ENCODE measurements around the gene CCDC92. TPM values are rescaled to one million over a fixed set of nuclear protein-coding genes. Genes with fewer than 3 reads are reported as not detected.

The CCDC92 gene
- total RNA-seq, 2 donors from 2014 or later = 2.6 to 13.7 TPM

DNA sequence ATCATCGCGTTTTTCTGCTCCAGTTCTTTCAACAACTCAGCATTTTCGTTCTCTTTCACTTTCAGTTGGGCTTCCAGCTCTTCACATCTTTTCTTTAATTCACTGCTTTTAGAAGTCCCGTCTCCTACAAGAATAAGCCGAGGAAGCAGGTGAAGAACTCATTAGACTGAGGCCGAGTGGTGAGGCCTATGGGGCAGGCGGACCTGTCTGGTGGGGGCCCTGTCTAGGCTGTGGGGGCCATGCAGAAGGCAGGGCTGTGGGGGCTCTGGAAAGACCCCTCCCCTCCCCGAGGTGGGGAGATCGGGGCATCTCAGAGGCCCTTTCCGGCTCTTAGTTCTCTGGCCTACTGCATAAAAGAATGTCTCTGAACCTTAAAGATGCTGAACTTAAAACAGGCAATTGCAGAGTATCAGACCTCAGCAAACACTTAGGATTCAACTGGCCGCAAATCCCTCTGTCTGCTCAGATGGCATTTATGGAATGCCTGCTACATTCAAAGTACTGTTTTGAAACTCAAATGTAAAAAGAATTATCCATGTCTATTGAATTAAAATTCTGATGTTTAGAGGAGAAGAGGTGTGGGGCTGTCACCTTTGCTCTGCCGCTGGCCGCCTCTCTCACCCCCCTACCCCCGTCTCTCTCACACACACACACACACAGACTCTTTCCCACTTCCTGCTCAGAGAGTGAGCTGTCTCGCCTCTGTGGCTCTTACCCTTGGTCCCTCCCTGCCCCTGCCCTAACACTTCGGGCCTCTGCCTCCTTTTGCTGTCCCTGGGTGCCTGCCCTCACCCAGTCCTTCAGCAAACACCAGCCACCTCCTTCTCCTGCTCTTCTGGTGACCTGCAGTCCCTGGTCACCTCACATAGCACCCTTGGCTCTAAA is 34.7 kb downstream of the CCDC92 start:
- DNase-seq (ENCODE audit: low spot score in 2 of 2) = peak; percentile 38 to 63
- H3K36me3 Mint-ChIP-seq = peaks cover 8 to 16% of the 10 kb centered on the region in 2 donors
- peak; percentile 93 to 99 for ATAC-seq
- no peaks in the 10 kb centered on the region for H3K9me3 Mint-ChIP-seq
- peak overlapping the region; percentile 85 to 92 for H3K27ac Mint-ChIP-seq

DNA sequence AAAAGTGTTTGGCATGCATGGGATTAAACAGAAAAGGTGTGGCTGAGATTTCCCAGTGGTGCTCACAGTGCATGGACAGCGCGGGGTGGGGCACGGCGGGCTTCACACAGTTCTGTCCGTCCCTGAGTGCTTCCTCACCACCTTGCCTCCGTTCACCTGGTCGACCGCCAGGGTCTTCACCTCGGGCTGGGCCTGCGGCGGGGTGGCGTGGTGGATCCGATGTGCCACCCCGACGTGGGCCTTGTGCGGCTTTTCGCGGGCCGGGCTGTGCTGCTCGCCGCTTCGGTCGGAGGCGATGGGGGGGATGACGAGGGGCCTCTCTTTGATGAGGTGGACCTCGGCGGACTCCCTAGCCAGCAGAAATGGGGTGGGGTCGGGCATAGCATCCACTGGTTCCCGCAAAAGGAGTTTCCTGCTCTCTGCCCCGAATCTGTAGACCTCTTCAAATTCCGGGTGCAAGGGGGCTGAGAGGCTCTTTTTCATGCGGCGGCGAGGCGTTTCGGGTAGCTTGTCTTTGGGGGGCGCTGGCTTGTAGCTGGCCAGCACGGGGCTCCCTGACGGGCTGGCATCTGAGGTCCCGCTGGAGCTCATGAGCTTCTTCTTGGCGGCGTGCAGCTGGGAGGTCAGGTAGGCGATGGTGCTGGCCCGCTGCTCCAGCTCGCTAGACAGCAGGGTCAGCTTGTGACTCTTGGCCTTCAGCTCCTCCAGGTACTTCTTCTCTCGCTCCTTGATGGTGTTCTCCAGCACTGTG is 35.5 kb downstream of the CCDC92 start:
- Mint-ChIP-seq H3K36me3 (peaks cover 8 to 10% of the 10 kb centered on the region in 2 donors), H3K27ac (peak overlapping the region; percentile 85 to 92), H3K9me3 (no peaks in the 10 kb centered on the region)
- ATAC-seq = no peak
- DNase-seq (ENCODE audit: low spot score in 2 of 2) = no peak

- Mint-ChIP-seq H3K36me3 (peaks cover 3% of the 10 kb centered on the region in 2 donors), H3K27ac (peak overlapping the region; percentile 29 to 81), H3K9me3 (no peaks in the 10 kb centered on the region)
- peak in 1 of 2 donors; percentile 46 for DNase-seq (ENCODE audit: low spot score in 2 of 2)
- ATAC-seq = no peak
These were observed 36.2 kb downstream of the CCDC92 start for GRCh38 chr12:123936471-123936870.

- Mint-ChIP-seq H3K27ac (peak overlapping the region in 1 of 2 donors; percentile 29), H3K9me3 (no peaks in the 10 kb centered on the region), H3K36me3 (no peaks in the 10 kb centered on the region)
- ATAC-seq (no peak), DNase-seq (ENCODE audit: low spot score in 2 of 2) (peak in 1 of 2 donors; percentile 28)
These were observed 36.7 kb downstream of the CCDC92 start for GRCh38 chr12:123935956-123936355.

- H3K27ac Mint-ChIP-seq = no peak overlapping the region
- no peaks in the 10 kb centered on the region for H3K36me3 Mint-ChIP-seq
- ATAC-seq (no peak), DNase-seq (ENCODE audit: low spot score in 2 of 2) (no peak)
- no peaks in the 10 kb centered on the region for H3K9me3 Mint-ChIP-seq
These were observed 37.8 kb downstream of the CCDC92 start for GRCh38 chr12:123934829-123935228.

GRCh38 chr12:123934016-123934620 is 38.5 kb downstream of the CCDC92 start:
- H3K36me3 Mint-ChIP-seq = no peaks in the 10 kb centered on the region
- ATAC-seq = no peak
- no peaks in the 10 kb centered on the region for H3K9me3 Mint-ChIP-seq
- no peak overlapping the region for H3K27ac Mint-ChIP-seq
- DNase-seq (ENCODE audit: low spot score in 2 of 2) = peak in 1 of 2 donors; percentile 9

- H3K27ac Mint-ChIP-seq = no peak overlapping the region
- no peaks in the 10 kb centered on the region for H3K36me3 Mint-ChIP-seq
- ATAC-seq (no peak), DNase-seq (ENCODE audit: low spot score in 2 of 2) (peak in 1 of 2 donors; percentile 41)
- H3K9me3 Mint-ChIP-seq = no peaks in the 10 kb centered on the region
These were observed 39.4 kb downstream of the CCDC92 start for GRCh38 chr12:123933214-123933613.

- Mint-ChIP-seq H3K9me3 (no peaks in the 10 kb centered on the region), H3K36me3 (no peaks in the 10 kb centered on the region), H3K27ac (no peak overlapping the region)
- ATAC-seq = peak; percentile 79 to 86
- DNase-seq (ENCODE audit: low spot score in 2 of 2) = peak in 1 of 2 donors; percentile 54
These were observed 40.8 kb downstream of the CCDC92 start for GRCh38 chr12:123931686-123932321.

- Mint-ChIP-seq H3K36me3 (no peaks in the 10 kb centered on the region), H3K27ac (peak overlapping the region in 1 of 2 donors; percentile 44), H3K9me3 (no peaks in the 10 kb centered on the region)
- DNase-seq (ENCODE audit: low spot score in 2 of 2) (no peak), ATAC-seq (no peak)
These were observed 42.6 kb downstream of the CCDC92 start for GRCh38 chr12:123929946-123930583.

- Mint-ChIP-seq H3K9me3 (no peaks in the 10 kb centered on the region), H3K27ac (no peak overlapping the region), H3K36me3 (no peaks in the 10 kb centered on the region)
- no peak for ATAC-seq
- no peak for DNase-seq (ENCODE audit: low spot score in 2 of 2)
These were observed 43.7 kb downstream of the CCDC92 start for GRCh38 chr12:123928897-123929296.

DNA sequence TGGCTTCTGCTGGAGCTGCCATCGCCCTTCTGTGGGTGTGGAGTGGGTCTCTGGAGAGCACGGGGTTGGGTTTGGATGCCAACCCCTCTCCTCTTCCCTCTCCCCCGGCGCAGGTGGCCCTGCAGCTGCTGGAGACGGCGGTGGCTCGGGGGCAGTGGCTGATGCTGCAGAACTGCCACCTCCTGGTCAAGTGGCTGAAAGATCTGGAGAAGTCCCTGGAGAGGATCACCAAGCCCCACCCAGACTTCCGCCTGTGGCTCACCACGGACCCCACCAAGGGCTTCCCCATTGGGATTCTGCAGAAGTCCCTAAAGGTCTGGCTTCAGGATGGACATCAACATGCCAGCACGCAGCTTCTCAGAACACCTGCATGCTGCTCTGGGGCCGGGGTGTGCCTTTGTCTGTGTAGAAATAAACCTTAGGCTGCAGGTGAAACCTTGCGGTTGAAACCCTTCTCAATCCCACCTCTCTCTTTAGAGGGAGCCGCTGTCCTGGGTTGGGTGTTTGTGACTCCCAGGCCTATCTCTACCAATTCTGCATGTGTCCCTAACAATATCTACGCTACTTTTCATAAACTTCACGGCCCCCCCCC is 44.3 kb downstream of the CCDC92 start:
- H3K36me3 Mint-ChIP-seq = no peaks in the 10 kb centered on the region
- H3K9me3 Mint-ChIP-seq = no peaks in the 10 kb centered on the region
- H3K27ac Mint-ChIP-seq = no peak overlapping the region
- DNase-seq (ENCODE audit: low spot score in 2 of 2) (no peak), ATAC-seq (no peak)

DNA sequence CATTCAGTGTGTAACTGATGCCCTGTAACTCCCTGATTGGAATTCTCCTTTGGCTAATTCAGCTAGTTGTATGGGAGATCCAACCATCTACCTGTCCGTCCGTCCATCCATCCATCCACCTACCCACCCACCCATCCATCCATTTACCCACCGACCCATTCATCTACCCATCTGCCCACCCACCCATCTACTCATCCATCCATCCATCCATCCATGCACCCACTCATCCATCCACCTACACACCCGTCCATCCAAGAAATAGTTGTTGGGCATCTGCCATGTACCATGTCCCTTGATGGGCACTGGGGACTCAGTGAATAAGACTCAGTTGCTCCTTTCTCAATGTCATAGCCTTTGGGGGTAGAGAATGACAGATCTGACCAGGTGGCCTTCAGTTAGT is 48.1 kb downstream of the CCDC92 start:
- Mint-ChIP-seq H3K27ac (no peak overlapping the region), H3K36me3 (no peaks in the 10 kb centered on the region), H3K9me3 (no peaks in the 10 kb centered on the region)
- no peak for ATAC-seq
- no peak for DNase-seq (ENCODE audit: low spot score in 2 of 2)

GRCh38 chr12:123923927-123924326 is 48.7 kb downstream of the CCDC92 start:
- no peaks in the 10 kb centered on the region for H3K9me3 Mint-ChIP-seq
- H3K27ac Mint-ChIP-seq = no peak overlapping the region
- H3K36me3 Mint-ChIP-seq = no peaks in the 10 kb centered on the region
- ATAC-seq (no peak), DNase-seq (ENCODE audit: low spot score in 2 of 2) (no peak)

DNA sequence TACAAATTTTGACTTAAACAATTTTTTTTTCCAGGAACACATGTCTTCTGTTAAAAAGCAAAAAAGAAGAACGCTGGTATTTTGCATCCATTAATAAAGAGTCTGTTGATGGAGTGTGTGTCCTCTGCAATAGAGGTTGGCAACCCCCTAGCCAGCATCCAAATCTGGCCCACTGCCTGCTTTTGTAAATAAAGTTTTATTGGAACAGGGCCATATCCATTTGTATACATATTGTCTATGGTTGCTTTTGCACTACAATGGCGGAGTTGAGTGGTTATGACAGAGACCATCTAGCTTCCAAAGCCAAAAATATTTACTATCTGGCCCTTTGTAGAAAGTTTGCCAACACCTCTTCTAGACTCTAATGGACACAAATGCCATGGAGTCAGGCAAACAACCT is 49.6 kb downstream of the CCDC92 start:
- ATAC-seq = no peak
- Mint-ChIP-seq H3K9me3 (no peaks in the 10 kb centered on the region), H3K36me3 (no peaks in the 10 kb centered on the region), H3K27ac (no peak overlapping the region)
- DNase-seq (ENCODE audit: low spot score in 2 of 2) = no peak

DNA sequence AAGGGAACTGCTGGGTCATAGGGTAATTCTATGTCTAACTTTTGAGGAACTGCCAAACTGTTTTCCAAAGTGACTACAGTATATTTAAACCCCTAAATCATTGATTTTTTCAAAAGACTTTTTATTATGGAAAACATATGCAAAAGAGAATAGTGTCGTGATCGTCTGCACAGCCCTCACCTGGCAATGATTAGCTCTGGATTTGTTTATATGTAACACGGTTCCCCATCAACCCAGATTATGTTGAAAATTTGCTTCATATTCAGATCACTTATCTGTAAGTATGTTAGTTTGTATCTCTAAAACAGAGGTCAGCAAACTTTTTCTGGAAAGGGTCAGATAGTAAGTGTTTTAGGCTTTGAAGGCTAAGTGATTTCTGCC is 52.7 kb downstream of the CCDC92 start:
- H3K27ac Mint-ChIP-seq = no peak overlapping the region
- no peak for DNase-seq (ENCODE audit: low spot score in 2 of 2)

DNA sequence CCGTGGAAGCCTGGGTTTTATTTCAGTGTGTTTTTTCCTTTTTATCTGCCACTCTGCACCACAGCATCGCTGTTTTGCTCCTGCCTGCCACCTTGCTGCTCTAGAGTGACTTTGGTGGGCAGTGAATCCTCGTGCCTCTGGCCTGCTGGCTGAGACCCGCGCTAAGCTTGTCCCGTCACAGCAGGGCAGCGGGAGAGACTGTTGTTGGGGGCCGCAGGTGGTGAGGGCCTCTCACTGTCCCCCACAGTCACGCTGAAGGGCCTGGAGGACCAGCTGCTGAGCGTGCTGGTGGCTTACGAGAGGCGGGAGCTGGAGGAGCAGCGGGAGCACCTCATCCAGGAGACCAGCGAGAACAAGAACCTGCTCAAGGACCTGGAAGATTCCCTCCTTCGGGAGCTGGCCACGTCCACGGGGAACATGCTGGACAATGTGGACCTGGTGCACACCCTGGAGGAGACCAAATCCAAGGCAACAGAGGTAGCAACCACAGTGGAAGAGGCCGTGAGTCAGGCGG is 55.2 kb downstream of the CCDC92 start:
- no peaks in the 10 kb centered on the region for H3K36me3 Mint-ChIP-seq
- H3K9me3 Mint-ChIP-seq = no peaks in the 10 kb centered on the region
- no peak for DNase-seq (ENCODE audit: low spot score in 2 of 2)
- no peak for ATAC-seq
- H3K27ac Mint-ChIP-seq = peak overlapping the region in 1 of 2 donors; percentile 17

More for the DNA sequence above, 52.7 kb downstream of the CCDC92 start:
- H3K36me3 Mint-ChIP-seq = no peaks in the 10 kb centered on the region
- ATAC-seq = no peak
- H3K9me3 Mint-ChIP-seq = no peaks in the 10 kb centered on the region
